PFSK-1 (cell line): ENCODE results near the gene S100A7. TPM values are rescaled to one million over a fixed set of nuclear protein-coding genes. Genes with fewer than 3 reads are reported as not detected.

Experiments
- FOXP2 ChIP-seq: optimal IDR thresholded peaks from 2 replicates; pipeline ENCODE3; 2011; ENCODE audit warnings: borderline replicate concordance, control low read depth, inconsistent platforms; ENCODE audit not compliant: insufficient read depth; ENCODE audit errors: extremely low read length, extremely low read depth
- POLR2AphosphoS5 ChIP-seq: IDR thresholded peaks from 2 replicates; pipeline ENCODE4 v1.6.1; 2012; ENCODE audit warnings: low read depth, mild to moderate bottlenecking, control low read depth, low read length, moderate library complexity
- REST ChIP-seq, 2 experiments: IDR thresholded peaks; 2 replicates each; pipeline versions ENCODE4 v1.6.1 to v1.8.0; 2011 to 2012; ENCODE audit warnings: low read depth in 2 of 2, low read length in 2 of 2, control low read depth in 1 of 2, inconsistent platforms in 1 of 2, mild to moderate bottlenecking in 1 of 2, moderate library complexity in 1 of 2; ENCODE audit not compliant: insufficient read depth in 1 of 2
- SIN3A ChIP-seq: IDR thresholded peaks from 2 replicates; pipeline ENCODE4 v1.6.1; 2012; ENCODE audit warnings: mild to moderate bottlenecking, low read length, moderate library complexity, borderline replicate concordance; ENCODE audit not compliant: insufficient read depth
- TAF1 ChIP-seq: IDR thresholded peaks from 2 replicates; pipeline ENCODE4 v1.6.1; 2012; ENCODE audit warnings: low read length, control low read depth, borderline replicate concordance; ENCODE audit not compliant: insufficient read depth
- polyA plus RNA-seq: library from polyadenylated mRNA; unstranded; fragments of >200 nt; gene quantifications from one replicate; pipeline ENCODE4 v1.2.1, GENCODE V29; 2012; ENCODE audit warnings: low read depth, missing spikeins; ENCODE audit not compliant: insufficient read length

The S100A7 gene
- polyA plus RNA-seq: not detected

GRCh38 chr1:153460551-153460950 lies at the start of gene S100A7:
S100A7 (minus strand) TSS chr1:153460651; CDS start chr1:153459013, 1,638 bp downstream.
- TF ChIP-seq SIN3A: no peak
- TF ChIP-seq REST (IDR thresholded peaks at IDR 0.05; ENCODE audit: insufficient read depth in 1 of 2, low read depth in 2 of 2, low read length in 2 of 2): no peak
- TF ChIP-seq FOXP2: no peak
- no peak for TF ChIP-seq TAF1
- TF ChIP-seq POLR2AphosphoS5: no peak

GRCh38 chr1:153509729-153510354 lies 49.4 kb upstream of the S100A7 start:
- TF ChIP-seq REST (IDR thresholded peaks at IDR 0.05; ENCODE audit: insufficient read depth in 1 of 2, low read depth in 2 of 2, low read length in 2 of 2): no peak
- no peak for TF ChIP-seq POLR2AphosphoS5
- no peak for TF ChIP-seq SIN3A

GRCh38 chr1:153509036-153509435 lies 48.6 kb upstream of the S100A7 start:
- no peak for TF ChIP-seq FOXP2
- TF ChIP-seq POLR2AphosphoS5: no peak
- no peak for TF ChIP-seq SIN3A
- no peak for TF ChIP-seq TAF1
- no peak for TF ChIP-seq REST (IDR thresholded peaks at IDR 0.05; ENCODE audit: insufficient read depth in 1 of 2, low read depth in 2 of 2, low read length in 2 of 2)

GRCh38 chr1:153507926-153508583 lies 47.6 kb upstream of the S100A7 start:
- TF ChIP-seq FOXP2: no peak
- no peak for TF ChIP-seq SIN3A
- no peak for TF ChIP-seq POLR2AphosphoS5
- TF ChIP-seq REST (IDR thresholded peaks at IDR 0.05; ENCODE audit: insufficient read depth in 1 of 2, low read depth in 2 of 2, low read length in 2 of 2): no peak
- no peak for TF ChIP-seq TAF1
